GM19328 (cell line): ENCODE results near the gene AIFM1.
"Not testable (repeated sequence)": the region's sequence is repeated elsewhere in the genome, so short reads cannot be mapped to it uniquely, and the experiment has no call there.

Experiments
- ATAC-seq: cut with Tn5 transposase; IDR thresholded peaks from one replicate; pipeline ENCODE4 v1.9.1; 2021; ENCODE audit warnings: mild to moderate bottlenecking, moderate library complexity; ENCODE audit not compliant: unreplicated experiment

Gene AIFM1

GRCh38 chrX:130120746-130121504, 44.7 kb downstream of the AIFM1 start:
- ATAC-seq = peak; percentile 60

- peak; percentile 28 for ATAC-seq
These were observed 45.3 kb downstream of the AIFM1 start for GRCh38 chrX:130120321-130120731.

GRCh38 chrX:130119312-130119898, 46.2 kb downstream of the AIFM1 start:
- no peak for ATAC-seq

- no peak for ATAC-seq
These were observed 47.0 kb downstream of the AIFM1 start for GRCh38 chrX:130118441-130119311.

- no peak for ATAC-seq
These were observed 48.5 kb downstream of the AIFM1 start for GRCh38 chrX:130117166-130117565.

GRCh38 chrX:130115119-130115885, 50.3 kb downstream of the AIFM1 start:
- ATAC-seq = not testable (repeated sequence)

GRCh38 chrX:130114141-130114588, 51.5 kb downstream of the AIFM1 start:
- ATAC-seq = no peak

- ATAC-seq = no peak
These were observed 54.2 kb downstream of the AIFM1 start for GRCh38 chrX:130111220-130112154.

GRCh38 chrX:130110379-130111219, 55.0 kb downstream of the AIFM1 start, which contains the start of gene ELF4:
Gene ELF4 (minus strand): TSS chrX:130110497. CDS start chrX:130081330, 29,167 bp downstream.
- no peak for ATAC-seq

- peak; percentile 4 for ATAC-seq
These were observed 55.9 kb downstream of the AIFM1 start for GRCh38 chrX:130109429-130110378.

GRCh38 chrX:130108647-130109428, 56.8 kb downstream of the AIFM1 start:
- ATAC-seq = peak; percentile 51

GRCh38 chrX:130106071-130106470, 59.6 kb downstream of the AIFM1 start:
- ATAC-seq = no peak

- no peak for ATAC-seq
These were observed 60.4 kb downstream of the AIFM1 start for GRCh38 chrX:130105244-130105643.

GRCh38 chrX:130103605-130104004, 62.0 kb downstream of the AIFM1 start:
- ATAC-seq = no peak

GRCh38 chrX:130100180-130100579, 65.5 kb downstream of the AIFM1 start:
- ATAC-seq = no peak

GRCh38 chrX:130098210-130098552, 67.5 kb downstream of the AIFM1 start:
- no peak for ATAC-seq
